WTC11 (cell line): ENCODE results near the gene NPHS1. TPM values are rescaled to one million over a fixed set of nuclear protein-coding genes. Genes with fewer than 3 reads are reported as not detected.
A peak's percentile ranks its signal among the peaks of the same experiment; 100 is the strongest.

ENCODE experiments used
- ATAC-seq: fragments of 200-7000 bp; cut with Tn5 transposase; 2 replicates; pipeline ENCODE4 v1.10.0; 2021; ENCODE audit warnings: mild to moderate bottlenecking, moderate library complexity
- CTCF ChIA-PET: fragments of 300-600 bp; sonication (Branson Sonifier 250); formaldehyde crosslinking; loops from one replicate; lab custom pipeline; 2021; ENCODE audit warnings: antibody characterized with exemption; lab: Charles Lee
- POLR2A ChIA-PET: fragments of 350-600 bp; sonication (Branson Sonifier 250); formaldehyde crosslinking; loops from one replicate; lab custom pipeline; 2021; ENCODE audit warnings: antibody characterized with exemption; lab: Charles Lee
- DNase-seq: peaks from one replicate; pipeline ENCODE4 v3.0.0; 2021; ENCODE audit warnings: low spot score
- H3K27ac Mint-ChIP-seq: 2 replicates; pipeline ENCODE4 v1.8.0; 2021; ENCODE audit warnings: mixed read lengths
- H3K27me3 Mint-ChIP-seq: 2 replicates; pipeline ENCODE4 v1.8.0; 2021; ENCODE audit warnings: low read depth, mild to moderate bottlenecking, moderate library complexity, mixed read lengths
- H3K36me3 Mint-ChIP-seq: 2 replicates; pipeline ENCODE4 v1.8.0; 2021; ENCODE audit warnings: mixed read lengths
- H3K4me1 Mint-ChIP-seq: 2 replicates; pipeline ENCODE4 v1.8.0; 2022; ENCODE audit warnings: mixed read lengths
- H3K4me3 Mint-ChIP-seq: 2 replicates; pipeline ENCODE4 v1.8.0; 2021; ENCODE audit warnings: mild to moderate bottlenecking, moderate library complexity, mixed read lengths
- H3K9me3 Mint-ChIP-seq: 2 replicates; pipeline ENCODE4 v1.8.0; 2021; ENCODE audit warnings: mixed read lengths
- CBFB ChIP-seq: sonication (generic); formaldehyde crosslinking; IDR thresholded peaks from 2 replicates; pipeline ENCODE4 v1.8.1; 2022; ENCODE audit warnings: mild to moderate bottlenecking, low read depth, missing genetic modification reagents
- CREB1 ChIP-seq: sonication (generic); formaldehyde crosslinking; IDR thresholded peaks from 2 replicates; pipeline ENCODE4 v1.8.0; 2023; ENCODE audit warnings: mild to moderate bottlenecking, missing genetic modification reagents
- FOXJ3 ChIP-seq: sonication (generic); formaldehyde crosslinking; IDR thresholded peaks from 2 replicates; pipeline ENCODE4 v1.9.0; 2021; ENCODE audit warnings: missing genetic modification reagents, mild to moderate bottlenecking, borderline replicate concordance
- GABPB1 ChIP-seq: sonication (generic); formaldehyde crosslinking; IDR thresholded peaks from 2 replicates; pipeline ENCODE4 v1.8.1; 2023; ENCODE audit warnings: mild to moderate bottlenecking, missing genetic modification reagents
- HMGA2 ChIP-seq: fragments of 250-450 bp; sonication (Bioruptor Pico); IDR thresholded peaks from 2 replicates; pipeline ENCODE4 v1.4.0; 2021; ENCODE audit warnings: mild to moderate bottlenecking, moderate library complexity
- JUN ChIP-seq: sonication (generic); formaldehyde crosslinking; IDR thresholded peaks from 2 replicates; pipeline ENCODE4 v1.8.0; 2023; ENCODE audit warnings: mild to moderate bottlenecking, missing genetic modification reagents
- MYBL2 ChIP-seq: sonication (generic); formaldehyde crosslinking; IDR thresholded peaks from 2 replicates; pipeline ENCODE4 v1.8.1; 2023; ENCODE audit warnings: mild to moderate bottlenecking, moderate library complexity, missing genetic modification reagents
- NR3C1 ChIP-seq: sonication (generic); formaldehyde crosslinking; conservative IDR thresholded peaks from 2 replicates; pipeline ENCODE4 v1.8.1; 2023; ENCODE audit warnings: low read depth, mild to moderate bottlenecking, missing genetic modification reagents
- RORB ChIP-seq: fragments of 250-450 bp; sonication (Bioruptor Pico); IDR thresholded peaks from 2 replicates; pipeline ENCODE4 v1.9.0; 2021; ENCODE audit warnings: mild to moderate bottlenecking
- SP1 ChIP-seq: sonication (generic); formaldehyde crosslinking; conservative IDR thresholded peaks from 2 replicates; pipeline ENCODE4 v1.8.1; 2022; ENCODE audit warnings: missing genetic modification reagents
- ZNF121 ChIP-seq: sonication (generic); formaldehyde crosslinking; IDR thresholded peaks from 2 replicates; pipeline ENCODE4 v1.8.0; 2023; ENCODE audit warnings: missing genetic modification reagents
- ZNF396 ChIP-seq: fragments of 250-450 bp; sonication (Bioruptor Pico); IDR thresholded peaks from 2 replicates; pipeline ENCODE4 v1.8.0; 2021; ENCODE audit warnings: mild to moderate bottlenecking, moderate library complexity, borderline replicate concordance
- ZNF416 ChIP-seq: fragments of 250-450 bp; sonication (Bioruptor Pico); IDR thresholded peaks from 2 replicates; pipeline ENCODE4 v1.9.0; 2021; ENCODE audit warnings: mild to moderate bottlenecking, inconsistent platforms
- total RNA-seq: library from RNA; stranded (reverse); gene quantifications from 3 replicates; pipeline ENCODE4 v1.2.3, GENCODE V29; 2021
- TF ChIP-seq, protein P1 (sequence below): sonication (generic); formaldehyde crosslinking; IDR thresholded peaks from 2 replicates; pipeline ENCODE4 v1.8.1; 2022; ENCODE audit warnings: mild to moderate bottlenecking, moderate library complexity, missing genetic modification reagents
- TF ChIP-seq, protein P2 (sequence below): sonication (generic); formaldehyde crosslinking; IDR thresholded peaks from 2 replicates; pipeline ENCODE4 v1.8.1; 2023; ENCODE audit warnings: mild to moderate bottlenecking, moderate library complexity, missing genetic modification reagents
- TF ChIP-seq, protein P3 (sequence below): sonication (generic); formaldehyde crosslinking; IDR thresholded peaks from 2 replicates; pipeline ENCODE4 v1.8.1; 2023; ENCODE audit warnings: mild to moderate bottlenecking, missing genetic modification reagents
- TF ChIP-seq, protein P4 (sequence below): sonication (generic); formaldehyde crosslinking; IDR thresholded peaks from 2 replicates; pipeline ENCODE4 v1.8.1; 2022; ENCODE audit warnings: low read depth, missing genetic modification reagents, borderline replicate concordance
- TF ChIP-seq, protein P5 (sequence below): fragments of 250-450 bp; sonication (Bioruptor Pico); IDR thresholded peaks from 2 replicates; pipeline ENCODE4 v1.9.0; 2021; ENCODE audit warnings: mild to moderate bottlenecking
- TF ChIP-seq, protein P6 (sequence below): sonication (generic); formaldehyde crosslinking; IDR thresholded peaks from 2 replicates; pipeline ENCODE4 v1.8.1; 2022; ENCODE audit warnings: mild to moderate bottlenecking, missing genetic modification reagents, moderate library complexity, borderline replicate concordance
- TF ChIP-seq, protein P7 (sequence below): sonication (generic); formaldehyde crosslinking; IDR thresholded peaks from 2 replicates; pipeline ENCODE4 v1.8.0; 2023; ENCODE audit warnings: missing genetic modification reagents, mild to moderate bottlenecking, borderline replicate concordance

Gene NPHS1
- total RNA-seq, 1 experiment from 2014 or later: 0.61 TPM

DNA sequence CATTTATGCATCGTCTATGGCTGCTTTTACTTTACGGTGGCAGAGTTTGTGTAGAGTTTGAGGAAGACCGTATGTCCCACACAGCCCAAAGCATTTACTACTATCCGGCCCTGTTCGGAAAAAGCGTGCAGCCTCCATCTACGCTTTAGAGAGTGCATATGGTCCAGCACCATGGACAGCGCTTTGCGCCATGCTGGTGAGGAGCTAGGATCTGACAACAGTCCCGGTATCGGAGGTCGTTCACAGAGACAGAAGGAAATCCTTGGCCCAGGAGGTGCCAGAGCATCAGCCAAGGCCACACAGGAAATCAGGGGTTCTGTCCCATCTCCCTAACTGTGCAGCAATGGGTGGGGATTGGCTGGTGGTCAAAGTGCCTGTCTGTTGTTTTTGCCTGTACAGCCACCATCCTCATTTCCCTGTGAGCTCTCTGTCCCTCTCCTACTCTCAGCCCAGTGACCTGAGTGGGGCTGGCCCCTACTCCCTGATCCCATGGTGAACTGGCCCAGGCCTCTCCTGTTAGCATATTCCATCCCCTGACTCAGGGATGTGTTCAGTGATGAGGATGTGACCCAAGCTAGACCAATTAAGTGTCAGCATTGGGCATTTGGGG is 23.5 kb downstream of the NPHS1 start (continued):
- no peak for TF ChIP-seq ZNF396 (CRISPR knock-in tag)
- TF ChIP-seq, protein P1, sequence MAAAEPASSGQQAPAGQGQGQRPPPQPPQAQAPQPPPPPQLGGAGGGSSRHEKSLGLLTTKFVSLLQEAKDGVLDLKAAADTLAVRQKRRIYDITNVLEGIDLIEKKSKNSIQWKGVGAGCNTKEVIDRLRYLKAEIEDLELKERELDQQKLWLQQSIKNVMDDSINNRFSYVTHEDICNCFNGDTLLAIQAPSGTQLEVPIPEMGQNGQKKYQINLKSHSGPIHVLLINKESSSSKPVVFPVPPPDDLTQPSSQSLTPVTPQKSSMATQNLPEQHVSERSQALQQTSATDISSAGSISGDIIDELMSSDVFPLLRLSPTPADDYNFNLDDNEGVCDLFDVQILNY (CRISPR knock-in tag): no peak
- TF ChIP-seq GABPB1 (CRISPR knock-in tag): 0 out of 2 replicates have a peak, but pooled peaks have one; percentile 43
- peak; percentile 50; the same call in 1 of the 2 replicates for TF ChIP-seq MYBL2 (CRISPR knock-in tag)
- TF ChIP-seq, protein P2, sequence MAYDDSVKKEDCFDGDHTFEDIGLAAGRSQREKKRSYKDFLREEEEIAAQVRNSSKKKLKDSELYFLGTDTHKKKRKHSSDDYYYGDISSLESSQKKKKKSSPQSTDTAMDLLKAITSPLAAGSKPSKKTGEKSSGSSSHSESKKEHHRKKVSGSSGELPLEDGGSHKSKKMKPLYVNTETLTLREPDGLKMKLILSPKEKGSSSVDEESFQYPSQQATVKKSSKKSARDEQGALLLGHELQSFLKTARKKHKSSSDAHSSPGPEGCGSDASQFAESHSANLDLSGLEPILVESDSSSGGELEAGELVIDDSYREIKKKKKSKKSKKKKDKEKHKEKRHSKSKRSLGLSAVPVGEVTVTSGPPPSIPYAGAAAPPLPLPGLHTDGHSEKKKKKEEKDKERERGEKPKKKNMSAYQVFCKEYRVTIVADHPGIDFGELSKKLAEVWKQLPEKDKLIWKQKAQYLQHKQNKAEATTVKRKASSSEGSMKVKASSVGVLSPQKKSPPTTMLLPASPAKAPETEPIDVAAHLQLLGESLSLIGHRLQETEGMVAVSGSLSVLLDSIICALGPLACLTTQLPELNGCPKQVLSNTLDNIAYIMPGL: peak; percentile 44; the same call in 1 of the 2 replicates
- TF ChIP-seq, protein P3, sequence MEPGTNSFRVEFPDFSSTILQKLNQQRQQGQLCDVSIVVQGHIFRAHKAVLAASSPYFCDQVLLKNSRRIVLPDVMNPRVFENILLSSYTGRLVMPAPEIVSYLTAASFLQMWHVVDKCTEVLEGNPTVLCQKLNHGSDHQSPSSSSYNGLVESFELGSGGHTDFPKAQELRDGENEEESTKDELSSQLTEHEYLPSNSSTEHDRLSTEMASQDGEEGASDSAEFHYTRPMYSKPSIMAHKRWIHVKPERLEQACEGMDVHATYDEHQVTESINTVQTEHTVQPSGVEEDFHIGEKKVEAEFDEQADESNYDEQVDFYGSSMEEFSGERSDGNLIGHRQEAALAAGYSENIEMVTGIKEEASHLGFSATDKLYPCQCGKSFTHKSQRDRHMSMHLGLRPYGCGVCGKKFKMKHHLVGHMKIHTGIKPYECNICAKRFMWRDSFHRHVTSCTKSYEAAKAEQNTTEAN (CRISPR knock-in tag): peak; percentile 83; the same call in 1 of the 2 replicates
- 0 out of 2 replicates have a peak, but pooled peaks have one; percentile 83 for TF ChIP-seq CBFB (CRISPR knock-in tag)
- TF ChIP-seq, protein P4, sequence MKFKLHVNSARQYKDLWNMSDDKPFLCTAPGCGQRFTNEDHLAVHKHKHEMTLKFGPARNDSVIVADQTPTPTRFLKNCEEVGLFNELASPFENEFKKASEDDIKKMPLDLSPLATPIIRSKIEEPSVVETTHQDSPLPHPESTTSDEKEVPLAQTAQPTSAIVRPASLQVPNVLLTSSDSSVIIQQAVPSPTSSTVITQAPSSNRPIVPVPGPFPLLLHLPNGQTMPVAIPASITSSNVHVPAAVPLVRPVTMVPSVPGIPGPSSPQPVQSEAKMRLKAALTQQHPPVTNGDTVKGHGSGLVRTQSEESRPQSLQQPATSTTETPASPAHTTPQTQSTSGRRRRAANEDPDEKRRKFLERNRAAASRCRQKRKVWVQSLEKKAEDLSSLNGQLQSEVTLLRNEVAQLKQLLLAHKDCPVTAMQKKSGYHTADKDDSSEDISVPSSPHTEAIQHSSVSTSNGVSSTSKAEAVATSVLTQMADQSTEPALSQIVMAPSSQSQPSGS (CRISPR knock-in tag): 0 out of 2 replicates have a peak, but pooled peaks have one; percentile 61
- TF ChIP-seq, protein P5, sequence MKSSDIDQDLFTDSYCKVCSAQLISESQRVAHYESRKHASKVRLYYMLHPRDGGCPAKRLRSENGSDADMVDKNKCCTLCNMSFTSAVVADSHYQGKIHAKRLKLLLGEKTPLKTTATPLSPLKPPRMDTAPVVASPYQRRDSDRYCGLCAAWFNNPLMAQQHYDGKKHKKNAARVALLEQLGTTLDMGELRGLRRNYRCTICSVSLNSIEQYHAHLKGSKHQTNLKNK (CRISPR knock-in tag): no peak
- TF ChIP-seq FOXJ3 (CRISPR knock-in tag): no peak
- TF ChIP-seq, protein P6, sequence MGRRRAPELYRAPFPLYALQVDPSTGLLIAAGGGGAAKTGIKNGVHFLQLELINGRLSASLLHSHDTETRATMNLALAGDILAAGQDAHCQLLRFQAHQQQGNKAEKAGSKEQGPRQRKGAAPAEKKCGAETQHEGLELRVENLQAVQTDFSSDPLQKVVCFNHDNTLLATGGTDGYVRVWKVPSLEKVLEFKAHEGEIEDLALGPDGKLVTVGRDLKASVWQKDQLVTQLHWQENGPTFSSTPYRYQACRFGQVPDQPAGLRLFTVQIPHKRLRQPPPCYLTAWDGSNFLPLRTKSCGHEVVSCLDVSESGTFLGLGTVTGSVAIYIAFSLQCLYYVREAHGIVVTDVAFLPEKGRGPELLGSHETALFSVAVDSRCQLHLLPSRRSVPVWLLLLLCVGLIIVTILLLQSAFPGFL (CRISPR knock-in tag): no peak
- peak; percentile 81; the same call in 1 of the 2 replicates for TF ChIP-seq NR3C1

DNA sequence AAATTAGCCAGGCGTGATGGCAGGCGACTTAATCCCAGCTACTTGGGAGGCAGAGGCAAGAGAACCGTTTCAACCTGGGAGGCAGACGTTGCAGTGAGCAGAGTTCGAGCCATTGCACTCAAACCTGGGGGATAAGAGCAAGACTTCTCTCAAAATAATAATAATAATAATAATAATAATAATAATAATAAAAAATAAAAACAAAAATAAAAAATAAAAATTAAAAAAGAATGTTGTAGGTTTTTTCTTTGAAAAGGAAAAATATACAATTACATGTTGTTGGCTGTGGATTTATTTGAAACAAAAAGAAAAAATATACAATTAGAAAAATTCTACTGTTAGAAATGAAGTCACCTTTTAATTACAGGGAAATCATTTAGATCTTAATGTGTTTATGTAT is 28.2 kb downstream of the NPHS1 start:
- ChIA-PET POLR2A (no interaction called here), CTCF (interaction anchor here (0.6 to 1.7 kb wide), 2 partner anchors 12 to 39 kb away, joined by 5 to 6 read pairs; partner anchors contain the start of gene PRODH2)
- TF ChIP-seq ZNF416 (CRISPR knock-in tag): no peak
- peak; percentile 90 for TF ChIP-seq HMGA2
- Mint-ChIP-seq H3K27ac (no peak overlapping the region), H3K27me3 (peaks cover 33% of the 10 kb centered on the region), H3K4me1 (peaks cover 3% of the 10 kb centered on the region), H3K9me3 (no peaks in the 10 kb centered on the region), H3K4me3 (no peak overlapping the region), H3K36me3 (no peaks in the 10 kb centered on the region)
- no peak for DNase-seq
- ATAC-seq: no peak

DNA sequence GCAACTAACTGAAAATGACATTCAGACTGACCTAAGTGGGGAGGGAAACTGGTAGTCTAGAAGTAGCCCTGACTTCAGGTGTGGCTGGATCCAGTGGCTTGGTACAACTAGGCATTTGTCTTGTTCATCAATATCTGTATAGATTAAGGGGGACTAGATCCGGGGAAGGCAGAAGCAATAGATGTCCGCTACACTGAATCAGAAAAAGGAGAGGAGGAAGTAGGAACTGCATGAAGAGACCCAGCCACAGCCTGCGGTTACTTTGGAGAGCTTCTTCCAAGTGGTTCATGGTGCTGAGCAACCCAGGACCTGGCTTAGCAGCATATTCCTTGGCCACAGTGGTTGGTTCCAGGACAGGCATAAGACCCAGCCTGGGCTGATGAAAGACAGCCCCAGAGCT is 29.7 kb downstream of the NPHS1 start:
- POLR2A ChIA-PET: interaction anchor here (0.6 kb wide), 1 partner anchor 24 kb away, joined by 4 read pairs; no protein-coding TSS in a partner anchor
- peaks cover 3% of the 10 kb centered on the region for H3K4me1 Mint-ChIP-seq
- no peak overlapping the region for H3K4me3 Mint-ChIP-seq
- no peaks in the 10 kb centered on the region for H3K9me3 Mint-ChIP-seq
- H3K36me3 Mint-ChIP-seq: no peaks in the 10 kb centered on the region
- CTCF ChIA-PET: interaction anchor here (1.3 to 1.7 kb wide), 2 partner anchors 10 to 38 kb away, joined by 6 to 8 read pairs; partner anchors contain the start of gene PRODH2
- no peak overlapping the region for H3K27ac Mint-ChIP-seq
- peak; percentile 32; the same call in 1 of the 2 replicates for ATAC-seq
- DNase-seq: no peak
- H3K27me3 Mint-ChIP-seq: peaks cover 48% of the 10 kb centered on the region
- TF ChIP-seq, protein P7, sequence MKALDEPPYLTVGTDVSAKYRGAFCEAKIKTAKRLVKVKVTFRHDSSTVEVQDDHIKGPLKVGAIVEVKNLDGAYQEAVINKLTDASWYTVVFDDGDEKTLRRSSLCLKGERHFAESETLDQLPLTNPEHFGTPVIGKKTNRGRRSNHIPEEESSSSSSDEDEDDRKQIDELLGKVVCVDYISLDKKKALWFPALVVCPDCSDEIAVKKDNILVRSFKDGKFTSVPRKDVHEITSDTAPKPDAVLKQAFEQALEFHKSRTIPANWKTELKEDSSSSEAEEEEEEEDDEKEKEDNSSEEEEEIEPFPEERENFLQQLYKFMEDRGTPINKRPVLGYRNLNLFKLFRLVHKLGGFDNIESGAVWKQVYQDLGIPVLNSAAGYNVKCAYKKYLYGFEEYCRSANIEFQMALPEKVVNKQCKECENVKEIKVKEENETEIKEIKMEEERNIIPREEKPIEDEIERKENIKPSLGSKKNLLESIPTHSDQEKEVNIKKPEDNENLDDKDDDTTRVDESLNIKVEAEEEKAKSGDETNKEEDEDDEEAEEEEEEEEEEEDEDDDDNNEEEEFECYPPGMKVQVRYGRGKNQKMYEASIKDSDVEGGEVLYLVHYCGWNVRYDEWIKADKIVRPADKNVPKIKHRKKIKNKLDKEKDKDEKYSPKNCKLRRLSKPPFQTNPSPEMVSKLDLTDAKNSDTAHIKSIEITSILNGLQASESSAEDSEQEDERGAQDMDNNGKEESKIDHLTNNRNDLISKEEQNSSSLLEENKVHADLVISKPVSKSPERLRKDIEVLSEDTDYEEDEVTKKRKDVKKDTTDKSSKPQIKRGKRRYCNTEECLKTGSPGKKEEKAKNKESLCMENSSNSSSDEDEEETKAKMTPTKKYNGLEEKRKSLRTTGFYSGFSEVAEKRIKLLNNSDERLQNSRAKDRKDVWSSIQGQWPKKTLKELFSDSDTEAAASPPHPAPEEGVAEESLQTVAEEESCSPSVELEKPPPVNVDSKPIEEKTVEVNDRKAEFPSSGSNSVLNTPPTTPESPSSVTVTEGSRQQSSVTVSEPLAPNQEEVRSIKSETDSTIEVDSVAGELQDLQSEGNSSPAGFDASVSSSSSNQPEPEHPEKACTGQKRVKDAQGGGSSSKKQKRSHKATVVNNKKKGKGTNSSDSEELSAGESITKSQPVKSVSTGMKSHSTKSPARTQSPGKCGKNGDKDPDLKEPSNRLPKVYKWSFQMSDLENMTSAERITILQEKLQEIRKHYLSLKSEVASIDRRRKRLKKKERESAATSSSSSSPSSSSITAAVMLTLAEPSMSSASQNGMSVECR (CRISPR knock-in tag): no peak
- no peak for TF ChIP-seq JUN (CRISPR knock-in tag)
- no peak for TF ChIP-seq ZNF121
- no peak for TF ChIP-seq CREB1 (CRISPR knock-in tag)
- no peak for TF ChIP-seq RORB
- TF ChIP-seq SP1 (CRISPR knock-in tag): no peak
- no peak for TF ChIP-seq GABPB1 (CRISPR knock-in tag)
